HL-60 (cell line): Measurements from ENCODE around the gene PPM1E.

Experiments
- DNase-seq, 2 experiments: peaks; one replicate each; pipeline ENCODE4 v3.0.0-alpha.2; 2010 to 2020; ENCODE audit warnings: low read depth in 1 of 2, low spot score in 1 of 2
- H3K27ac ChIP-seq: fragments of 250-450 bp; sonication (Bioruptor Pico); replicated peaks from 2 replicates; pipeline ENCODE4 v1.5.1; 2020; ENCODE audit warnings: mild to moderate bottlenecking, moderate library complexity
- H3K27me3 ChIP-seq: fragments of 250-450 bp; sonication (Bioruptor Pico); 2 replicates; pipeline ENCODE4 v1.5.1; 2021; ENCODE audit warnings: mild to moderate bottlenecking, moderate library complexity; ENCODE audit not compliant: insufficient read depth, poor library complexity, severe bottlenecking
- H3K4me3 ChIP-seq: replicated peaks from 2 replicates; pipeline ENCODE4 v1.5.1; 2011; ENCODE audit warnings: mild to moderate bottlenecking, control low read depth, low read length; ENCODE audit not compliant: insufficient read depth
- CTCF ChIP-seq: IDR thresholded peaks from one replicate; pipeline ENCODE4 v1.5.1; 2011; ENCODE audit warnings: low read length, control low read depth, inconsistent platforms; ENCODE audit not compliant: insufficient read depth
- GABPA ChIP-seq: IDR thresholded peaks from 2 replicates; pipeline ENCODE4 v1.6.1; 2012; ENCODE audit warnings: low read depth
- POLR2AphosphoS5 ChIP-seq: IDR thresholded peaks from 2 replicates; pipeline ENCODE4 v1.6.1; 2012; ENCODE audit warnings: low read depth
- REST ChIP-seq: IDR thresholded peaks from 2 replicates; pipeline ENCODE4 v1.6.1; 2012; ENCODE audit warnings: low read depth; ENCODE audit not compliant: insufficient replicate concordance
- SPI1 ChIP-seq: IDR thresholded peaks from 2 replicates; pipeline ENCODE4 v1.6.1; 2012; ENCODE audit warnings: low read depth, mild to moderate bottlenecking, borderline replicate concordance

The PPM1E gene

GRCh38 chr17:58889928-58890327, 134.3 kb downstream of the PPM1E start:
- H3K27me3 ChIP-seq = peaks cover 3% of the 10 kb centered on the region
- no peak overlapping the region for H3K27ac ChIP-seq
- TF ChIP-seq CTCF = no peak
- TF ChIP-seq POLR2AphosphoS5 = no peak
- no peak for TF ChIP-seq GABPA
- TF ChIP-seq SPI1 = no peak
- no peak for TF ChIP-seq REST
- DNase-seq = no peak
- H3K4me3 ChIP-seq = no peak overlapping the region

GRCh38 chr17:58899191-58899590, 143.5 kb downstream of the PPM1E start:
- TF ChIP-seq SPI1 (no peak), POLR2AphosphoS5 (no peak), GABPA (no peak), CTCF (no peak), REST (no peak)
- no peak for DNase-seq
- Histone ChIP-seq H3K4me3 (no peak overlapping the region), H3K27ac (no peak overlapping the region), H3K27me3 (no peaks in the 10 kb centered on the region)

DNA sequence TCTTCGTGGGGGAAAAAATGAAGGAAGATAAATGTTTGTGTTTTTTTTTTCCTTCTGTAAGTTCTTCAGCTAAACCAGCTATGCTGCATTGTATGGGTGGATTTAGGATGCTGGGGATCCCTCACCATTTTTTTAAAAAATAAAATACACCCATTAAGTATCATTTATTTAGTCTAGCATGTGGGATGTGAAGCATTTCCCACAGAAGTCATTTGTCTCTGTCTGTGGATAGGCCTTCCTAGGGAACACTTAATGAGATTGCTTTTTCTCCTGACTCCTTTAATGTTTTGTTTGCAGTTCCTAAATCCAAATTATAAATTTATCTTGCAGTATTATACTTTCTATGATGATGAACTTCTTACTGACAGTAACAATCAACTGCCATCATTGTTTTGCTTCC, 146.7 kb downstream of the PPM1E start:
- TF ChIP-seq CTCF = no peak
- TF ChIP-seq SPI1 = no peak
- TF ChIP-seq POLR2AphosphoS5 = no peak
- TF ChIP-seq GABPA = no peak
- TF ChIP-seq REST = no peak

More for the DNA sequence above, 146.7 kb downstream of the PPM1E start:
- no peak overlapping the region for H3K27ac ChIP-seq
- H3K4me3 ChIP-seq = no peak overlapping the region
- DNase-seq = no peak
- H3K27me3 ChIP-seq = no peaks in the 10 kb centered on the region
